Left lung (tissue), 10 donors: ENCODE data around the gene CLRN2. TPM values are rescaled to one million over a fixed set of nuclear protein-coding genes. Genes with fewer than 3 reads are reported as not detected.
"Not testable (repeated sequence)": the region's sequence is repeated elsewhere in the genome, so short reads cannot be mapped to it uniquely, and the experiment has no call there.

Experiments
- ATAC-seq: fragments of 200-7000 bp; cut with Tn5 transposase; one replicate; pipeline ENCODE4 v1.9.1; 2020; ENCODE audit warnings: moderate library complexity
- DNase-seq, 4 donors: peaks; one replicate each; pipeline ENCODE4 v3.0.0-alpha.2; 2013 to 2020
- H3K27ac ChIP-seq, 2 donors: fragments of 200-600 bp; sonication (generic) in 1 of 2; one replicate each; pipeline versions ENCODE4 v1.5.0 to v1.8.0; 2020 to 2021
- H3K27me3 ChIP-seq, 2 donors: fragments of 200-600 bp; sonication (generic) in 1 of 2; one replicate each; pipeline versions ENCODE4 v1.5.0 to v1.8.0; 2020 to 2021
- H3K36me3 ChIP-seq, 2 donors: fragments of 200-600 bp; sonication (generic) in 1 of 2; one replicate each; pipeline versions ENCODE4 v1.5.0 to v1.8.0; 2020 to 2021
- H3K4me1 ChIP-seq, 2 donors: fragments of 200-600 bp; one replicate each; pipeline ENCODE4 v1.8.0; 2021
- H3K4me3 ChIP-seq, 2 donors: fragments of 200-600 bp; sonication (generic) in 1 of 2; one replicate each; pipeline versions ENCODE4 v1.5.0 to v1.8.0; 2020 to 2021; ENCODE audit warnings: mild to moderate bottlenecking in 1 of 2
- H3K9me3 ChIP-seq, 2 donors: fragments of 200-600 bp; sonication (generic) in 1 of 2; one replicate each; pipeline versions ENCODE4 v1.5.0 to v1.8.0; 2020 to 2021
- intact Hi-C, 2 donors: fragments of 100-400 bp; cut with DNase I; formaldehyde crosslinking; loops; one replicate each; pipeline versions ENCODE4 v1.11.2 to v1.14.2; 2022
- polyA plus RNA-seq, 6 donors: library from polyadenylated mRNA; unstranded; fragments of 120-200 nt; gene quantifications; one replicate each; pipeline ENCODE4 v1.2.1, GENCODE V29; 2013; ENCODE audit not compliant: insufficient read length in 6 of 6
- total RNA-seq, 2 donors: library from RNA; stranded (reverse); fragmentation: NEBNext Ultra II Directional; extraction: Animal tissue kit (Norgen Biotek cat#: 25700); gene quantifications; one replicate each; pipeline ENCODE4 v1.2.1, GENCODE V29; 2021
- TF ChIP-seq, protein P1 (sequence below), 2 donors: fragments of 200-600 bp; sonication (generic) in 1 of 2; IDR thresholded peaks; one replicate each; pipeline versions ENCODE4 v1.5.0 to v1.8.0; 2021; ENCODE audit warnings: antibody characterized with exemption in 2 of 2
- donor health status: DM: no; HTN: yes; CAD: no.
- donor health status: DM: no; HTN: no; CAD: no.

Gene CLRN2
- total and polyA plus RNA-seq, 8 donors = 0.20 TPM; not detected in 7

- no peaks in the 10 kb centered on the region for H3K27me3 ChIP-seq
- intact Hi-C loops = no loop called here
- no peak overlapping the region for H3K4me3 ChIP-seq
- no peaks in the 10 kb centered on the region for H3K9me3 ChIP-seq
- H3K4me1 ChIP-seq = no peaks in the 10 kb centered on the region
- no peak overlapping the region for H3K27ac ChIP-seq
- H3K36me3 ChIP-seq = no peaks in the 10 kb centered on the region
- DNase-seq (no peak), ATAC-seq (no peak)
- TF ChIP-seq, protein P1, sequence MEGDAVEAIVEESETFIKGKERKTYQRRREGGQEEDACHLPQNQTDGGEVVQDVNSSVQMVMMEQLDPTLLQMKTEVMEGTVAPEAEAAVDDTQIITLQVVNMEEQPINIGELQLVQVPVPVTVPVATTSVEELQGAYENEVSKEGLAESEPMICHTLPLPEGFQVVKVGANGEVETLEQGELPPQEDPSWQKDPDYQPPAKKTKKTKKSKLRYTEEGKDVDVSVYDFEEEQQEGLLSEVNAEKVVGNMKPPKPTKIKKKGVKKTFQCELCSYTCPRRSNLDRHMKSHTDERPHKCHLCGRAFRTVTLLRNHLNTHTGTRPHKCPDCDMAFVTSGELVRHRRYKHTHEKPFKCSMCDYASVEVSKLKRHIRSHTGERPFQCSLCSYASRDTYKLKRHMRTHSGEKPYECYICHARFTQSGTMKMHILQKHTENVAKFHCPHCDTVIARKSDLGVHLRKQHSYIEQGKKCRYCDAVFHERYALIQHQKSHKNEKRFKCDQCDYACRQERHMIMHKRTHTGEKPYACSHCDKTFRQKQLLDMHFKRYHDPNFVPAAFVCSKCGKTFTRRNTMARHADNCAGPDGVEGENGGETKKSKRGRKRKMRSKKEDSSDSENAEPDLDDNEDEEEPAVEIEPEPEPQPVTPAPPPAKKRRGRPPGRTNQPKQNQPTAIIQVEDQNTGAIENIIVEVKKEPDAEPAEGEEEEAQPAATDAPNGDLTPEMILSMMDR (IDR thresholded peaks at IDR 0.05) = no peak
Observed at GRCh38 chr4:17567271-17567670, 52.3 kb downstream of the CLRN2 start.

GRCh38 chr4:17574206-17574605 is 59.2 kb downstream of the CLRN2 start:
- DNase-seq = no peak
- Histone ChIP-seq H3K9me3 (no peaks in the 10 kb centered on the region), H3K36me3 (no peaks in the 10 kb centered on the region), H3K4me3 (no peak overlapping the region), H3K27ac (no peak overlapping the region), H3K4me1 (peaks cover 11 to 16% of the 10 kb centered on the region in 2 donors), H3K27me3 (no peaks in the 10 kb centered on the region)
- intact Hi-C loops = no loop called here
- ATAC-seq = no peak
- TF ChIP-seq, protein P1 (IDR thresholded peaks at IDR 0.05) = no peak

GRCh38 chr4:17575177-17575576 is 60.2 kb downstream of the CLRN2 start:
- peaks cover 11 to 26% of the 10 kb centered on the region in 2 donors for H3K4me1 ChIP-seq
- H3K4me3 ChIP-seq, DNase-seq, H3K27me3 ChIP-seq, H3K27ac ChIP-seq, H3K36me3 ChIP-seq, H3K9me3 ChIP-seq, intact Hi-C loops, ATAC-seq: not testable (repeated sequence)

Other genes starting within 250 kb of the CLRN2 start
- gene QDPR, start 3.1 kb upstream of the CLRN2 start, total RNA-seq = 10 to 100 TPM; 40.0 to 43.0 TPM
- gene QDPR, start 3.1 kb upstream of the CLRN2 start, polyA plus RNA-seq = 10 to 100 TPM; 36.6 to 51.2 (median 46.8) TPM
- 100 to 1,000 TPM in 1 of 2 donors, 10 to 100 TPM in 1; 84.0 to 128 TPM for gene LAP3, start 62.0 kb downstream of the CLRN2 start, total RNA-seq
- 10 to 100 TPM; 64.1 to 73.7 (median 69.2) TPM for gene LAP3, start 62.0 kb downstream of the CLRN2 start, polyA plus RNA-seq
- gene MED28, start 99.5 kb downstream of the CLRN2 start, total RNA-seq = 10 to 100 TPM; 41.1 to 45.3 TPM
- gene MED28, start 99.5 kb downstream of the CLRN2 start, polyA plus RNA-seq = 10 to 100 TPM; 68.2 to 73.6 (median 69.5) TPM